NCI-H1417 (cell line): ENCODE results near the gene OLFM4.

ENCODE experiments used
- DNase-seq, 3 experiments: peaks; one replicate each; lab custom pipeline; 2025; lab: John Stamatoyannopoulos, UW

OLFM4 gene

DNA sequence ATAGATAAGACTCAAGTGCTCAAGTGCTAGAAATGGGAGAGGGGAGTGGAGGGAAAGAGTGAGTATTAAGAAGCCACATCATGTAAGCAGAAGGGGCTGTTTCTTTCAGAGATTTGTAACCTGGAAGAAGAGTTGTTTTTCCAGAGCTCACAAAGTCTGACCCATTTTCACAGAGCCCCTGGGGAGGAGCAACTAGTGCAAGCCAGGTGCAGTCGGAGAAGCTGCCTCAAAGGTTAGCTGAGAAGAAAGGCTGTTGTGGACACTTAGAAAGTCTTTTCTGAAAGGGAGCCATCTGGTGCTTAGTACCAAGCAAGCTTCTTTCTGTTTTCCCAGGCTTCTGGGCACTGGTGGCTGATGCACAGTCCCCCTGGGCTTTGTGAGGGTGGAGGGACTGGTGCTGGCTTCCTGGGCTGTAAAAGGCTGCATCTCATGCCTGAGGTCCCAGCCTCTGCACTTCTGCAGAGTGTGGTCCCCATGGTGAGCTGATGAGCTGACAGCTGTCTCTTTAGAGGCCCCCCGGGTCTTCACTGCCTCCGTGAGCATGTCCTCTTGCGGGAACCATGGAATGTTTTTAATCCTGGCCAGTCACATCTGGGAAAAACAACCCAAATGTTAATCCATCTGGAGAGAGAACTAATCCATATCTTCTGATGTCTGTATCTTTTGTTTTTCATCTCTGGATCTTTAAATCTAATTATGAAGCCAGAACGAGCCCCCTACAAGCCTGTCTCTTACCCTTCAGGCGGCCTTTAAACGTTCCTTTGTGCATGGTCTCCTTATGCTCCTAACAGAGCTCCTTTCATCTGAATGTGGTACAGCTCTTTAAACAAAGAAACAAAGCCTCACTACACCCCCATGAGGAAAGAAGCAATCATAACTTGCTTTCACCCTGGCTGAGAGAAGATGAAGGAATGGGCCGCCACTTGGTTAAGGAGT is 40.2 kb downstream of the OLFM4 start:
- DNase-seq = peak; percentile 42 to 75 (median 49)

DNA sequence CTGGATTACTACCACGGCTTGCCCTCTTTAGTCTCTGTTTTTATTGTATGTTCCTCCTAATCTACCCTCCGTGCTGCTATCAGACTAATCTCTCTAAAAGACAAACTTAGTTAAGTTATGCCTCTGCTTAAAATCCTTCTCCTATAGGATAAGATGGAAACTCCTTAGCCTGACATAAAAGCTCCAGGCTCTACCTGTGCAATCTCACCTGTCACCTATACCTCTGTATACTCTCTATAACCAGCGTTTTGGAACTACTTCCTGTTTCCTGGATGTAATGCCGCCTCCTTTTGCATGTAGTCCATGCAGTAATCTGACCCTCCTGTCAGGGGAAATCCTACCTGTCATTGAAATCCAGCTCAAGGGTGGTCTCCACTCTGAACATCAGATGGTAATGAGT is 41.2 kb downstream of the OLFM4 start:
- DNase-seq = no peak

DNA sequence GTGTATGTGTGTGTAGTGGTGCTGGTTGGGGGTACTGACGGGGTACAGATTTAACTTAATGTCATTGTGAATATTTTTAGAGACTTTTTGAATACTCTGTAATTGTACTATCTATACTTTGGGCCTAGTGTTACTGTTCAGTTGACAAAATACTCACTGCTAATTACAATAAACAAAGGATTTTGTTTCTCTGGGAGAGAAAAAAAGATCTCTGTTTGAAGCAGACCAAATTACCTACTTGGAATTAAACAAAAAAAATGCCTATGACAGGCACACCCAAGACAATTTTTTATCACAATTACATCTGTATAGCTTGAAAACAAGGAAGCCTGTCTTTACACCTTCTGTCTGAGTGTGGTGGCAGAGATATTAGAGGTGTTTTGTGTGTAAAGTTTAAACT is 45.1 kb downstream of the OLFM4 start:
- peak in 2 of 3 experiments; percentile 40 to 67 for DNase-seq

DNA sequence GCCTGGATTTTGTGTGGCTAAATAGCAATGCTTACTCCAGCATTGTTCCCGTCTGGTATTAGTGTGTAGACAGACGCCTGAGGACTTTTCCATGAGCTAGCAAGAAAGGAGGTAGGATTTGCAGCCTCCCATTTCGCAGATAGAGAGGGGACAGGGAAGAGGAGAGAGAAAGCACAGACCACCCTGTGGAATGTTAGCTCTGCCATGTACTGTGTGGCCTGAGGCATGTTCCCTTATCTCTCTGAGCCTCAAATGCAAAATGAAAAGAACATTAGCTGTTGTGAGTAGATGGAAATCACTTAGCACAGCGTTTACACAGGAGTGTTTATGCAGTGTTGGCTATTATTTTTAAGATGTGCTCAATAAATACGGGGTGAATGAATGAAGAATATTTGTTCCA is 45.5 kb downstream of the OLFM4 start:
- peak in 1 of 3 experiments; percentile 66 for DNase-seq

DNA sequence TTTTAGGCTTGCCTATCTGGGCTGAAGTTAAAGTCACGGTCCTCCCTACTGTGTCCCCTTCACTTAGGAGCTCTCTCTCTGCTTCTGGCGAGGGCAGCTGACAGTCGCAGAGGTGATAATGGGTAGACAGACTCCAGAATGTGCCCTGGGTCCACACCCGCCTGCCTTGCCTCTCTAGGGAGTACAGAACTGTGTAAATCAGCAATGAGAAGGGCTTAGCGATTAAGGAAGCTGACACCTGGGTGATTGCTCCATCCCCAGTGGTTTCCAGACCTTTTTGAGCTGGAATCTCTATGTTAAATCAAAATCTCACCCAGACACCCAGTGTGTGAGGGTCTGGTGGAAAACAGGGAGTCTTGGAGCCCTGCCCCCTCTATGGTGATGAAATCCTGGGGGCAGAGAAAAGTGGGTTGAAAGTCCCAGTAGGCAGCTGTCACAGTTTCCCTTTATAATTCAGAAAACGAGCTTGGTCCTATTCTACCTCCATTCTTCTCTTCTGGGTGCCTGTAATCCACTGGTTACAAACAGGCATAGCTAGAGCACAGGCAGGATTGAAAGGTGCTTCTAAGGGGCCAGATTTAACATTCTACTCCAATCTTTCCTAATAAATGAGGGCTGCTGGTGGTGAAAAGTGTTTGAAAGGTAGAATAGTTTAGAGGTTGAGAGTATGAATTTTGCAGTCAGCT is 46.9 kb downstream of the OLFM4 start:
- peak in 1 of 3 experiments; percentile 29 for DNase-seq

DNA sequence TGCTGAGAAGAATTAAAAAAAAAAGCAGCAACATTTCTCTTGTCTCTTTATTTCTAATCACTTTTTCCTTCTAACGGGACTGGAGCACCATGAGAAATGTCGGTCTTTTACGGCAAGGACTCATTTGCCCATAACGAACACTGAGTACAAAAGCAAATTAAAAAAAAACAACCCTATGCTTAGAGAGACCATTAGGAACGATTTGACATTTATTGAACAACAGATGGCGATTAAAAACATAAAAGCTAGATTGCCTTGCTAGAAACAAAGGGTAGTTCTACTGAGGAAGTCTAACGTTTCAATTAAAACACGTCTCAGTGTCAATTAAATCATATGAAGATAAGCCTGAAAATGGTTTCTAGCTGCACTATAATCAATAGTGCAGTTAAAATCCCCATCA is 51.1 kb downstream of the OLFM4 start:
- DNase-seq = peak in 2 of 3 experiments; percentile 39 to 78

DNA sequence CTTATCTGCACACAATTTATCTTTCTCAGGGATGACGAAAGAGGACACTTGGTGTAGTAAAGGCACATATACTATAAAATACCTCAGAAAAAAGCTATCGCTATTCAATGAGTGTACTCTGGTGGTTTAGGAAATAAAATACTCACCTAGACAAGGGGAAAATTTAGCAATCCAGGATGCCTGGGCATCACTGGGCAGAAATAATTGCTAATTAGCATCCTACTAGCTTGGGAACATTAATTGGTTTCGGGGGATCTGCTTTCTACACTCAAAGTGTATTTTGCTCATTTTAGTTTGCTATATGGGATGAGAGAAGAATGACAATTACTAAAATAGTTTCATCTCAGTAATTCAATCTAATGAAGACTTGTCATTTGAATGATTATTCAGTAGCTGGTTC is 60.3 kb downstream of the OLFM4 start:
- no peak for DNase-seq

DNA sequence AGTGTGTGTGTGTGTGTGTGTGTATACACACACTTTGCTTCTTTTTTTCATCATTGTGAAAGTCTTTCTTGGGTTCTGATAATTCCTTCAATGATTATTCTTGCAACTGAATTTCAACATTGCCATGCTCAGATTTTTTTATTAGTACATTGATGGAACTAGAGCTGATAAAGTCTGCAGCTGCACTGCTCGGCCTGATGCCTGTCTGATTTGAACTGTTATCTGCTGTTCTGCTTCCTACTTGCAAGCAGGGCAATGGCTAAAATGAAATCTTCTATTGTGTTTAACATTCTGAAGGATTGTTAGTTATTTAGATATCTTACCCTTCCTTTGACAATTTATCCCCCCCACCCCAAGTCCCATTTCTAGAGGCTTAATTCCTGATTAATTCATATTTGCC is 61.3 kb downstream of the OLFM4 start:
- no peak for DNase-seq

DNA sequence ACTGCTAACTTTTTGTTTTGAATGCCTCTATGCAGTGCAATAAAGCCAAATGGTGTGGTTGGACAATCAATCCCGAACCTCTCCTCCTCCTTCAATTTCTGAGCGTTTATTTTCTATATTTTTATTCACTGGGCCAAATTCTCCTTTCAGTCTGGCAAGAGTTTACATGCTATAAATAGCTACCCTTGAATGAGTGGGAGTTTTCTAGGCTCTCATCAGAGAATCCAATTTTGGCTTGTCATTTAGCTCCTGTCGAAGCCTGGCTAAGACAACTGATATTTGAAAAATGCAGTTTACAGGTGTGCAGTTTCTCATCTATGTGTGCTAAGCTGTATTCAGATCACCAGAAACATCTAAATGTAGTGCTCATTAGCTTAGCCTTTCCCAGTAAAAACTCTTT is 61.8 kb downstream of the OLFM4 start:
- no peak for DNase-seq

DNA sequence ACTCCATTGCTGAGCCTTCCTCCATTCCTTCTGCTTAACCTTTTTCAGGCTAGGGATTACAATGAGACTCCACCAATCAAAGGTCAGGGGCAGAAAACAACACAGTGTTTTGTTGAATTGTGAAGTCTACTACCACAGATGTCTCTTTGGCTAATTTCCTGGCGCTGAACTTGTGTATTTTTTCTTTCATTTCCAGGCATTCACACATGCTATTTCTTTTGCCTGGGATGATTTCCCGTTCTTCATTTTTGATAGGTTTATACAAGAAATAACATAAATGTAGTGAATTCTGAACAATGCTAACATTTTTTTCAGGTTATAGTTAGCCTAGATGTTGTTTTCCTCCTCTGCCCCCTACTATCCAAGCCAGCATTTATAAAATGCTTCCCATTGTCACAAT is 64.3 kb downstream of the OLFM4 start:
- DNase-seq = no peak

DNA sequence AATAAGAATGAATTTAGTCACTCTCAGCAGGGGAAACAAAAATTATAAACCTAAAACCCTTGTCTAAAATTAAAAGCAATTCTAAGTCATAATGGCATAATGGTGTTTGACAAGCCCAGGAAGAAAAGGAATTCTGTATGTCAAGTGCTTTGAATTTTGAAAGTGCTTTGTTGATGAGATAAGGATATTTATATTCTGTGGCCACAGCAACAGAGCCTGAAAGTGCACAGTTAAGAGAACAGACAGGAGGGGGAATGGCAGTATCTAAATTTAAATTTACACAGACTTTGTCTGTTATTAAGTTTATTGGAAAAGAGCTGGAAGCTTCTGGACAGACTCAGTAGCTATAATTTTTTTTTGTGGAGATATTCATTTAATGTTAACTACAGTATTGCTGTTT is 69.8 kb downstream of the OLFM4 start:
- peak in 2 of 3 experiments; percentile 62 to 72 for DNase-seq

DNA sequence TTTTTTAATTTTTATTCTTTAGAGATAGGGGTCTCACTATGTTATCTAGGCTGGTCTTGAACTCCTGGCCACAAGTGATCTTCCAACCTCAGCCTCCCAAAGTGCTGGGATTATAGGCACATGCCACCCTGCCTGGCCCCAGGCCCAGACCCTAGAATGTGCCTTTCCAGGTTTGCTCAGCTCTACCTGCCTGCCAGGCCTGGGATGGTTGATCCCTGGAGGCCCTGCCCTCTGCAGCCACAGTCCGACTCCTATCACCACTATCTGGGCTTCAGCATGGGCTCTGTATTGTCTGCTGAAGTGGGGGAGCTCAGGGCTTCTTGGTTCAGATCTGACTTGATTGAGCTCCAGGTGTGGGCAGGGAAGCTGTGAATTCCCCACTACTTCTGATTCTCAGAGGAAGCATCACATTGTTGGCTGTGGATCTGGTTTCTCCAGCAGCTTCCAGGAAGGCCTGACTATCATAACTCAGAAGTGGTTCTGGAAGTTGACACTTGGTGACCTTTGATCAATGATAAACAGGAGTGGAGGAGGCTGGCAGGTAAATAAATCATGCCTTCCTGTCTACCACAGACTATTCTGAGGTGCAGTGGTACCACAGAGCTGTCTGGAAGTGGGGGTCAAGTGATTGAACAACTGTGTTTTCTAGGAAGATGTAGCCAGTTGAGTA is 71.9 kb downstream of the OLFM4 start:
- no peak for DNase-seq
